ENCODE results near the gene APOE. TPM values are rescaled to one million over a fixed set of nuclear protein-coding genes. Genes with fewer than 3 reads are reported as not detected.

APOE gene
- total and polyA plus RNA-seq, 2 of the 13 experiments (the other 11 are each of a cell fraction or from before 2014, with no cell fraction given) = 1,328 to 1,470 TPM

DNA sequence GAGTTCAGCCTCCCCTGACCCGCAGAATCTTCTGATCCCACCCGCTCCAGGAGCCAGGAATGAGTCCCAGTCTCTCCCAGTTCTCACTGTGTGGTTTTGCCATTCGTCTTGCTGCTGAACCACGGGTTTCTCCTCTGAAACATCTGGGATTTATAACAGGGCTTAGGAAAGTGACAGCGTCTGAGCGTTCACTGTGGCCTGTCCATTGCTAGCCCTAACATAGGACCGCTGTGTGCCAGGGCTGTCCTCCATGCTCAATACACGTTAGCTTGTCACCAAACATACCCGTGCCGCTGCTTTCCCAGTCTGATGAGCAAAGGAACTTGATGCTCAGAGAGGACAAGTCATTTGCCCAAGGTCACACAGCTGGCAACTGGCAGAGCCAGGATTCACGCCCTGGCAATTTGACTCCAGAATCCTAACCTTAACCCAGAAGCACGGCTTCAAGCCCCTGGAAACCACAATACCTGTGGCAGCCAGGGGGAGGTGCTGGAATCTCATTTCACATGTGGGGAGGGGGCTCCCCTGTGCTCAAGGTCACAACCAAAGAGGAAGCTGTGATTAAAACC is 1.1 kb upstream of the APOE start (continued):
- TF ChIP-seq ZNF710 (CRISPR knock-in tag; IDR thresholded peaks at IDR 0.05; ENCODE audit: borderline replicate concordance) (0 out of 2 replicates have a peak, but pooled peaks have one; percentile 33), LCORL (IDR thresholded peaks at IDR 0.05) (no peak), LCORL (CRISPR knock-in tag; IDR thresholded peaks at IDR 0.05) (peak; percentile 12), THAP7 (CRISPR knock-in tag; IDR thresholded peaks at IDR 0.05) (0 out of 2 replicates have a peak, but pooled peaks have one; percentile 34), POLR2AphosphoS5 (IDR thresholded peaks at IDR 0.05; ENCODE audit: low read depth, low read length) (peak; percentile 38; the same call in 1 of the 2 replicates), ZNF335 (CRISPR knock-in tag; IDR thresholded peaks at IDR 0.05) (no peak), RAD21 (CRISPR knock-in tag; IDR thresholded peaks at IDR 0.05) (peak; percentile 37; the same call in 1 of the 2 replicates), KDM1A (CRISPR knock-in tag; IDR thresholded peaks at IDR 0.05) (peak; percentile 73; the same call in 1 of the 2 replicates), BORCS8-MEF2B (CRISPR knock-in tag; IDR thresholded peaks at IDR 0.05) (peak; percentile 18; the same call in 1 of the 2 replicates), FOXK2 (IDR thresholded peaks at IDR 0.05) (no peak), POLR2AphosphoS2 (IDR thresholded peaks at IDR 0.05; ENCODE audit: low read depth, low read length) (0 out of 2 replicates have a peak, but pooled peaks have one; percentile 53), MIER2 (CRISPR knock-in tag; IDR thresholded peaks at IDR 0.05) (0 out of 2 replicates have a peak, but pooled peaks have one; percentile 16), KMT2B (CRISPR knock-in tag; IDR thresholded peaks at IDR 0.05) (0 out of 2 replicates have a peak, but pooled peaks have one; percentile 4)
- TF ChIP-seq, protein P1, sequence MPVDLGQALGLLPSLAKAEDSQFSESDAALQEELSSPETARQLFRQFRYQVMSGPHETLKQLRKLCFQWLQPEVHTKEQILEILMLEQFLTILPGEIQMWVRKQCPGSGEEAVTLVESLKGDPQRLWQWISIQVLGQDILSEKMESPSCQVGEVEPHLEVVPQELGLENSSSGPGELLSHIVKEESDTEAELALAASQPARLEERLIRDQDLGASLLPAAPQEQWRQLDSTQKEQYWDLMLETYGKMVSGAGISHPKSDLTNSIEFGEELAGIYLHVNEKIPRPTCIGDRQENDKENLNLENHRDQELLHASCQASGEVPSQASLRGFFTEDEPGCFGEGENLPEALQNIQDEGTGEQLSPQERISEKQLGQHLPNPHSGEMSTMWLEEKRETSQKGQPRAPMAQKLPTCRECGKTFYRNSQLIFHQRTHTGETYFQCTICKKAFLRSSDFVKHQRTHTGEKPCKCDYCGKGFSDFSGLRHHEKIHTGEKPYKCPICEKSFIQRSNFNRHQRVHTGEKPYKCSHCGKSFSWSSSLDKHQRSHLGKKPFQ (CRISPR knock-in tag; IDR thresholded peaks at IDR 0.05; ENCODE audit: insufficient replicate concordance) = peak; percentile 13

All from HepG2 (cell line).